ENCODE results near the gene TP53RK.

Gene TP53RK

DNA sequence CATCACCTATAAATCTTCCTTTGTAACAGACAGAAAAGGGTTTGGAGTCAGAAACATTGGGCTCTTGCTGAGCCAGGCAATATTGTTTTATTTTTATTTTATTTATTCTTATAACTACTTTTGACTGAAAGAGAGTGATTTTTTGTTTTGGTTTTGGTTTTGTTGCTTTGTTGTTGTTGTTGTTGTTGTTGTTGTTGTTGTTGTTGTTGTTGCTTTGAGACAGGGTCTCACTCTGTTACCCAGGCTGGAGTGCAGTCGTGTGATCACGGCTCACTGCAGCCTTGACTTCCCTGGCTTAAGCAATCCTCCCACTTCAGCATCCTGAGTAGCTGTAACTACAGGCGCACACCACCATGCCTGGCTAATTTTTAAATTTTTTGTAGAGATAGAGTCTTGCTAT is 22.9 kb downstream of the TP53RK start:
- no peak for DNase-seq (ENCODE audit: low read depth in 1 of 2, low spot score in 1 of 2)
- no peak for TF ChIP-seq GABPA (IDR thresholded peaks at IDR 0.05; ENCODE audit: low read depth)
- no peak for TF ChIP-seq SPI1 (IDR thresholded peaks at IDR 0.05; ENCODE audit: borderline replicate concordance, low read depth)
- no peak for TF ChIP-seq POLR2AphosphoS5 (IDR thresholded peaks at IDR 0.05; ENCODE audit: low read depth)
- no peak for TF ChIP-seq CTCF (IDR thresholded peaks at IDR 0.05; ENCODE audit: insufficient read depth, low read length)
- TF ChIP-seq, protein P1, sequence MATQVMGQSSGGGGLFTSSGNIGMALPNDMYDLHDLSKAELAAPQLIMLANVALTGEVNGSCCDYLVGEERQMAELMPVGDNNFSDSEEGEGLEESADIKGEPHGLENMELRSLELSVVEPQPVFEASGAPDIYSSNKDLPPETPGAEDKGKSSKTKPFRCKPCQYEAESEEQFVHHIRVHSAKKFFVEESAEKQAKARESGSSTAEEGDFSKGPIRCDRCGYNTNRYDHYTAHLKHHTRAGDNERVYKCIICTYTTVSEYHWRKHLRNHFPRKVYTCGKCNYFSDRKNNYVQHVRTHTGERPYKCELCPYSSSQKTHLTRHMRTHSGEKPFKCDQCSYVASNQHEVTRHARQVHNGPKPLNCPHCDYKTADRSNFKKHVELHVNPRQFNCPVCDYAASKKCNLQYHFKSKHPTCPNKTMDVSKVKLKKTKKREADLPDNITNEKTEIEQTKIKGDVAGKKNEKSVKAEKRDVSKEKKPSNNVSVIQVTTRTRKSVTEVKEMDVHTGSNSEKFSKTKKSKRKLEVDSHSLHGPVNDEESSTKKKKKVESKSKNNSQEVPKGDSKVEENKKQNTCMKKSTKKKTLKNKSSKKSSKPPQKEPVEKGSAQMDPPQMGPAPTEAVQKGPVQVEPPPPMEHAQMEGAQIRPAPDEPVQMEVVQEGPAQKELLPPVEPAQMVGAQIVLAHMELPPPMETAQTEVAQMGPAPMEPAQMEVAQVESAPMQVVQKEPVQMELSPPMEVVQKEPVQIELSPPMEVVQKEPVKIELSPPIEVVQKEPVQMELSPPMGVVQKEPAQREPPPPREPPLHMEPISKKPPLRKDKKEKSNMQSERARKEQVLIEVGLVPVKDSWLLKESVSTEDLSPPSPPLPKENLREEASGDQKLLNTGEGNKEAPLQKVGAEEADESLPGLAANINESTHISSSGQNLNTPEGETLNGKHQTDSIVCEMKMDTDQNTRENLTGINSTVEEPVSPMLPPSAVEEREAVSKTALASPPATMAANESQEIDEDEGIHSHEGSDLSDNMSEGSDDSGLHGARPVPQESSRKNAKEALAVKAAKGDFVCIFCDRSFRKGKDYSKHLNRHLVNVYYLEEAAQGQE (IDR thresholded peaks at IDR 0.05; ENCODE audit: insufficient replicate concordance, low read depth): no peak
- H3K27me3 ChIP-seq (ENCODE audit: insufficient read depth, poor library complexity, severe bottlenecking): no peaks in the 10 kb centered on the region
- H3K4me3 ChIP-seq (replicated peaks; ENCODE audit: insufficient read depth, low read length): no peak overlapping the region
- H3K27ac ChIP-seq (replicated peaks): no peak overlapping the region

GRCh38 chr20:46665602-46666001 is 23.6 kb downstream of the TP53RK start:
- DNase-seq (ENCODE audit: low read depth in 1 of 2, low spot score in 1 of 2): no peak
- Histone ChIP-seq H3K27me3 (ENCODE audit: insufficient read depth, poor library complexity, severe bottlenecking) (no peaks in the 10 kb centered on the region), H3K27ac (replicated peaks) (no peak overlapping the region), H3K4me3 (replicated peaks; ENCODE audit: insufficient read depth, low read length) (no peak overlapping the region)
- TF ChIP-seq SPI1 (IDR thresholded peaks at IDR 0.05; ENCODE audit: borderline replicate concordance, low read depth) (peak; percentile 31; the same call in 1 of the 2 replicates), GABPA (IDR thresholded peaks at IDR 0.05; ENCODE audit: low read depth) (no peak)

- Histone ChIP-seq H3K4me3 (replicated peaks; ENCODE audit: insufficient read depth, low read length) (no peak overlapping the region), H3K27ac (replicated peaks) (no peak overlapping the region), H3K27me3 (ENCODE audit: insufficient read depth, poor library complexity, severe bottlenecking) (no peaks in the 10 kb centered on the region)
- TF ChIP-seq CTCF (IDR thresholded peaks at IDR 0.05; ENCODE audit: insufficient read depth, low read length) (no peak), GABPA (IDR thresholded peaks at IDR 0.05; ENCODE audit: low read depth) (no peak), POLR2AphosphoS5 (IDR thresholded peaks at IDR 0.05; ENCODE audit: low read depth) (no peak), SPI1 (IDR thresholded peaks at IDR 0.05; ENCODE audit: borderline replicate concordance, low read depth) (no peak)
- TF ChIP-seq, protein P1 (IDR thresholded peaks at IDR 0.05; ENCODE audit: insufficient replicate concordance, low read depth): no peak
- DNase-seq (ENCODE audit: low read depth in 1 of 2, low spot score in 1 of 2): no peak
These were observed 25.7 kb downstream of the TP53RK start for GRCh38 chr20:46663531-46663930.

GRCh38 chr20:46661659-46662058 is 27.6 kb downstream of the TP53RK start:
- no peak overlapping the region for H3K27ac ChIP-seq (replicated peaks)
- TF ChIP-seq SPI1 (IDR thresholded peaks at IDR 0.05; ENCODE audit: borderline replicate concordance, low read depth) (no peak), POLR2AphosphoS5 (IDR thresholded peaks at IDR 0.05; ENCODE audit: low read depth) (no peak), CTCF (IDR thresholded peaks at IDR 0.05; ENCODE audit: insufficient read depth, low read length) (no peak), GABPA (IDR thresholded peaks at IDR 0.05; ENCODE audit: low read depth) (no peak)
- TF ChIP-seq, protein P1 (IDR thresholded peaks at IDR 0.05; ENCODE audit: insufficient replicate concordance, low read depth): no peak
- DNase-seq (ENCODE audit: low read depth in 1 of 2, low spot score in 1 of 2): no peak
- H3K4me3 ChIP-seq (replicated peaks; ENCODE audit: insufficient read depth, low read length): no peak overlapping the region
- H3K27me3 ChIP-seq (ENCODE audit: insufficient read depth, poor library complexity, severe bottlenecking): no peaks in the 10 kb centered on the region
